ENCODE results near the gene KCNQ1OT1. TPM values are rescaled to one million over a fixed set of nuclear protein-coding genes. Genes with fewer than 3 reads are reported as not detected.

The KCNQ1OT1 gene
- total and polyA plus RNA-seq, 2 of the 4 experiments (the other 2 are of a cell fraction): 0.14 to 2.0 TPM

GRCh38 chr11:2580061-2580421 lies 119.8 kb downstream of the KCNQ1OT1 start:
- no peak overlapping the region for H3K4ac ChIP-seq (ENCODE audit: low read depth, low read length)
- H3K36me3 ChIP-seq (ENCODE audit: control insufficient read depth, insufficient read depth, low read length): no peaks in the 10 kb centered on the region
- CTCF ChIA-PET: no interaction called here
- TF ChIP-seq CTCF (conservative IDR thresholded peaks at IDR 0.05; ENCODE audit: low read depth, low read length): no peak
- TF ChIP-seq NFE2L2 (IDR thresholded peaks at IDR 0.05; ENCODE audit: low read depth, low read length): no peak
- no peak for TF ChIP-seq CHD1 (IDR thresholded peaks at IDR 0.05; ENCODE audit: low read depth, low read length)
- intact Hi-C loops (cut with micrococcal nuclease): no loop called here
- H2AK9ac ChIP-seq (replicated peaks; ENCODE audit: low read depth, low read length, poor library complexity): no peak overlapping the region
- H3K27me3 ChIP-seq (ENCODE audit: control insufficient read depth, insufficient read depth, low read length): peaks cover 18% of the 10 kb centered on the region; the same call in 1 of the 2 replicates
- H3K79me1 ChIP-seq (ENCODE audit: low read depth in 1 of 2, low read length in 2 of 2): no peaks in the 10 kb centered on the region
- H3K18ac ChIP-seq (ENCODE audit: low read depth, low read length): no peak overlapping the region
- POLR2A ChIA-PET (ENCODE audit: unreplicated experiment): no interaction called here
- H3K23ac ChIP-seq (ENCODE audit: low read depth, low read length): no peak overlapping the region
- H3K9me3 ChIP-seq (ENCODE audit: control insufficient read depth, insufficient read depth, low read length): no peaks in the 10 kb centered on the region
- no peak overlapping the region for H4K8ac ChIP-seq (ENCODE audit: low read depth in 2 of 2, low read length in 2 of 2)
- BruUV-seq (replicated peaks): no TSS peak
- in situ Hi-C loops (cut with MboI; ENCODE audit: low sequenced_read_pairs): no loop called here
- ATAC-seq (ENCODE audit: low read depth) (no peak), DNase-seq (no peak)
- H3K27ac ChIP-seq (ENCODE audit: insufficient read depth, low read length): no peak overlapping the region
- no peaks in the 10 kb centered on the region; the same call in 1 of the 2 replicates for H3K9me1 ChIP-seq (ENCODE audit: insufficient read depth, low read length)
- no peak overlapping the region for H2BK120ac ChIP-seq (ENCODE audit: low read depth, low read length)
- H2BK5ac ChIP-seq (ENCODE audit: low read depth, low read length, poor library complexity, severe bottlenecking): no peak overlapping the region
- no peak overlapping the region for H2AFZ ChIP-seq (replicated peaks; ENCODE audit: low read length, poor library complexity)
- dilution Hi-C loops (cut with HindIII; ENCODE audit: low sequenced_read_pairs, unreplicated experiment): no loop called here
- H3K56ac ChIP-seq (ENCODE audit: extremely low read depth, insufficient read depth, low read length): no peak overlapping the region
- no peak overlapping the region for H4K91ac ChIP-seq (ENCODE audit: insufficient read depth, low read depth, low read length)
- H3K4me1 ChIP-seq (ENCODE audit: control insufficient read depth, insufficient read depth, low read length): no peaks in the 10 kb centered on the region
- no peak overlapping the region for H2BK20ac ChIP-seq (ENCODE audit: low read depth, low read length)
- H2AK5ac ChIP-seq (ENCODE audit: low read depth, low read length): no peak overlapping the region
- no peak overlapping the region for H2BK15ac ChIP-seq (ENCODE audit: low read depth, low read length)
- 90% methylated on average over 4 of the region's 10 CpGs; no CpG with 5 or more reads in 1 of the 2 experiments for WGBS, 2 experiments (ENCODE audit: extremely low coverage in 2 of 2, insufficient read length in 1 of 2)
- H4K20me1 ChIP-seq (ENCODE audit: insufficient read depth, low read length): no peaks in the 10 kb centered on the region
- H3K9ac ChIP-seq (ENCODE audit: low read depth, low read length): no peak overlapping the region
- H3K4me3 ChIP-seq (ENCODE audit: insufficient read depth, low read depth, low read length): no peak overlapping the region
- no peak overlapping the region for H4K5ac ChIP-seq (ENCODE audit: low read depth, low read length)
- H3K4me2 ChIP-seq (ENCODE audit: low read depth, low read length): no peak overlapping the region
- no peak overlapping the region for H3K14ac ChIP-seq (replicated peaks; ENCODE audit: low read depth, low read length)
